BJ (cell line): Measurements from ENCODE around the gene GUCY1A2. TPM values are rescaled to one million over a fixed set of nuclear protein-coding genes. Genes with fewer than 3 reads are reported as not detected.

Experiments used
- CTCF ChIA-PET: fragments of 350-600 bp; formaldehyde crosslinking; extraction: SDS; loops from one replicate; lab custom pipeline; 2021; ENCODE audit warnings: antibody characterized with exemption, inconsistent platforms; lab: Yijun Ruan, JAX
- POLR2A ChIA-PET: fragments of 300-600 bp; sonication (Branson Sonifier 250); formaldehyde crosslinking; extraction: SDS; loops from one replicate; lab custom pipeline; 2021; ENCODE audit warnings: antibody characterized with exemption; lab: Charles Lee
- DNase-seq: peaks from one replicate; pipeline ENCODE4 v3.0.0-alpha.2; 2011; ENCODE audit warnings: low read depth
- H3K27me3 ChIP-seq: 2 replicates; pipeline ENCODE4 v1.6.0; 2011; ENCODE audit warnings: low read length; ENCODE audit not compliant: control insufficient read depth, insufficient read depth
- H3K36me3 ChIP-seq: 2 replicates; pipeline ENCODE4 v1.5.1; 2011; ENCODE audit warnings: low read length; ENCODE audit not compliant: control insufficient read depth, insufficient read depth
- H3K4me3 ChIP-seq: 2 replicates; pipeline ENCODE4 v1.5.1; 2011; ENCODE audit warnings: low read depth, mild to moderate bottlenecking, control low read depth, low read length
- polyA plus RNA-seq: library from polyadenylated mRNA; depleted of rRNA; stranded (reverse); fragments of >200 nt; gene quantifications from 2 replicates; pipeline ENCODE4 v1.2.3, GENCODE V29; 2011
- TF ChIP-seq, protein P1 (sequence below): IDR thresholded peaks from 2 replicates; pipeline ENCODE4 v1.5.1; 2011; ENCODE audit warnings: low read depth, mild to moderate bottlenecking, control low read depth, inconsistent platforms, low read length, moderate library complexity; ENCODE audit not compliant: insufficient read depth

Gene GUCY1A2
- polyA plus RNA-seq, 1 experiment, result 0.53 TPM

DNA sequence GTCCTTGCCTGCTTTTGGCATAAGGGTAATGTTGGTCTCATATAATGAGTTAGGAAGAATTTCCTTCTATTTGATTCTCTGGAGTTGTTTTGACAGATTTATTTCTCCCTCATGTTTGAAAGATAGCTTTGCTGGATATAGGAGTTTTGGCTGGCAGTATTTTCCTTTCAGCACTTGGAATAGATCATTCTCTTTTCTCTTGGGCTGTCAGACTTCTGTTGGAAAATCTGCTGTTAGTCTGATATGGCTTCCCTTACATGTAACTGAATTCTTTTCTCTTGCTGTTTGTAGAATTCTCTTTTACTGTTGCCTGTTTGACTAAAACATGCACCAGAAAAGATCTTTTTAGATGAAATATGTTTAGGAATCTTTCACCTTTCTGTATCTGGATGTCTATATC lies 165.5 kb downstream of the GUCY1A2 start:
- ChIA-PET POLR2A (no interaction called here), CTCF (no interaction called here)
- Histone ChIP-seq H3K36me3 (no peaks in the 10 kb centered on the region), H3K27me3 (no peaks in the 10 kb centered on the region), H3K4me3 (no peak overlapping the region)
- no peak for DNase-seq
- TF ChIP-seq, protein P1, sequence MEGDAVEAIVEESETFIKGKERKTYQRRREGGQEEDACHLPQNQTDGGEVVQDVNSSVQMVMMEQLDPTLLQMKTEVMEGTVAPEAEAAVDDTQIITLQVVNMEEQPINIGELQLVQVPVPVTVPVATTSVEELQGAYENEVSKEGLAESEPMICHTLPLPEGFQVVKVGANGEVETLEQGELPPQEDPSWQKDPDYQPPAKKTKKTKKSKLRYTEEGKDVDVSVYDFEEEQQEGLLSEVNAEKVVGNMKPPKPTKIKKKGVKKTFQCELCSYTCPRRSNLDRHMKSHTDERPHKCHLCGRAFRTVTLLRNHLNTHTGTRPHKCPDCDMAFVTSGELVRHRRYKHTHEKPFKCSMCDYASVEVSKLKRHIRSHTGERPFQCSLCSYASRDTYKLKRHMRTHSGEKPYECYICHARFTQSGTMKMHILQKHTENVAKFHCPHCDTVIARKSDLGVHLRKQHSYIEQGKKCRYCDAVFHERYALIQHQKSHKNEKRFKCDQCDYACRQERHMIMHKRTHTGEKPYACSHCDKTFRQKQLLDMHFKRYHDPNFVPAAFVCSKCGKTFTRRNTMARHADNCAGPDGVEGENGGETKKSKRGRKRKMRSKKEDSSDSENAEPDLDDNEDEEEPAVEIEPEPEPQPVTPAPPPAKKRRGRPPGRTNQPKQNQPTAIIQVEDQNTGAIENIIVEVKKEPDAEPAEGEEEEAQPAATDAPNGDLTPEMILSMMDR, result no peak

DNA sequence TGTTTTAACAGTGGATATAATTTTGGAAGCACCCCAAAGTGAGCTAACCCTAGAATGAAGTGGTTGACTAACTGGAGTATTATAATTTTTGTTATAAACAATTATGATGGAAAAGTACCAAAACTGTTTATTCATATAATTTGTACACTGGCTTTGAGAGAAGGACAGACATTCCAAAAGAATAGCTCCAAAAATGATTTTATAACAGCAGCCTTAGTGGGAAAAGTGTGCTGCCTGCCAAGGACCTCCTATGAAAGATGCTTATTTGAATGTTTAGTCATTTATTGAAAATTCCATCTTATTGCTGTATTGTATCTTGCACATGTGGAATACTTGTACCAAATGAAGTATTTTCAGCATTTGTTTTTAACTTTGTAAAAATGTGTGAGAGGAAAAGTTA lies 169.8 kb downstream of the GUCY1A2 start:
- TF ChIP-seq, protein P1, result no peak
- Histone ChIP-seq H3K4me3 (no peak overlapping the region), H3K27me3 (no peaks in the 10 kb centered on the region), H3K36me3 (no peaks in the 10 kb centered on the region)
- no peak for DNase-seq
- ChIA-PET CTCF (no interaction called here), POLR2A (no interaction called here)

DNA sequence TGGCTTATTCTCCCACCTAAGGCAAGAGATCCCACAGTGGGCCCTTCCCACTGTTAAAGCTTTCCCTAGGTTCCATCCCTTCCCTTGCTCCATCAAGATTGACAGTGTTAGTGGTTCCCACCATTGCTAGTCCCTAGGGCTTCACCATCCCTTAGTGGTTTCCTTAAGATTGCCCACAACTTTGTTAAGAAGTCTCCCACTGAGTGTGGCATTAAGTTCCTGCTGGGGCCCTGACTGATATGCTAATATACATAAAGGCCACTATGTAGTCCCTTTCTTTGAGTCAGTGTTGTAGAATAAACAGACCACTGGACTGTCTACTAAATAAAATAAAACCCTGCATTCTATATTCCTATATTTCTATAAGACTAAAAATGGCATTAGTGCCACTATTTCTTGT lies 176.1 kb downstream of the GUCY1A2 start:
- DNase-seq, result no peak
- ChIA-PET CTCF (no interaction called here), POLR2A (no interaction called here)
- Histone ChIP-seq H3K36me3 (no peaks in the 10 kb centered on the region), H3K27me3 (no peaks in the 10 kb centered on the region), H3K4me3 (no peak overlapping the region)
- TF ChIP-seq, protein P1, result no peak

DNA sequence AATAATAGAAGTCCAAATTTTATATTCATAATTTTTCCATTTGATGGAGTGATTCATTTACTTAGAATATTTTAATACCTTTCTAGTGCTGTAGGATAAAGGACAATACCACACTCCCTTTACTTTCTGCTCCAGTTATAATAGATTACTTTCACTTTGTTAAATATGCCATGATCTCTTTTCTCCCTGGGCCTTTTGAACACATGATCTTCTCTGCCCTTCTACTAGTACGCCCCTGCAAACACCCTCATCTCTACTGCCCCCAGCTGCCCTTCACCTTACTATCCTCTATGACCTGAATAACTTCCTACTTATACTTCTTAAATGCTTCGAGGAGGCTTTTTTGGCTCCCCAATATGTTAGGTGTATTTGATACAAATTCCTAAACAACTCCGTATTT lies 177.3 kb downstream of the GUCY1A2 start:
- H3K27me3 ChIP-seq, result no peaks in the 10 kb centered on the region
- ChIA-PET POLR2A (no interaction called here), CTCF (no interaction called here)
- TF ChIP-seq, protein P1, result no peak
- no peaks in the 10 kb centered on the region for H3K36me3 ChIP-seq
- DNase-seq, result no peak
- H3K4me3 ChIP-seq, result no peak overlapping the region

DNA sequence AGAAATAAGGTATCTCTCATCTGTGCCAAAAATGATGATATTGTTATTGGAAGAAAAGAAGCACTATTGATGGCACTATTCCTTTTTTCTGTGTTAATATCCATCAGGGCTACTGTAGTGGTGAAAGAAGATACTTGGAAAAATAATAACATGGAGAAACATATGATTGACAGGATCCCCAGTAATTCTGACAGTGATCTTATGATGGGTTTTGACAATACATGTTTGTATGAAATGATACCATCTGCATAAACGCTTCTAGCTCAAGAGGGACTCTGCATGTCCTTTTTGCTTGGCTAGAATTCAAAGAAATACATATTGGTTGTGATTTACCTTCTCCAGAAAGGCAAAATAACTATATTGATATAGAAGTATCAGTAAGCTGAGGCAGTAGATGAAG lies 178.1 kb downstream of the GUCY1A2 start:
- H3K27me3 ChIP-seq, result no peaks in the 10 kb centered on the region
- TF ChIP-seq, protein P1, result no peak
- no peaks in the 10 kb centered on the region for H3K36me3 ChIP-seq
- DNase-seq, result no peak
- ChIA-PET POLR2A (no interaction called here), CTCF (no interaction called here)
- no peak overlapping the region for H3K4me3 ChIP-seq
